Mesenchymal stem cell (in vitro differentiated cells and primary cell): Measurements from ENCODE around the gene SLC6A3.
"Not testable (repeated sequence)": the region's sequence is repeated elsewhere in the genome, so short reads cannot be mapped to it uniquely, and the experiment has no call there.

Experiments
- DNase-seq: peaks from one replicate; pipeline ENCODE4 v3.0.0-alpha.2; 2013
- H2AFZ ChIP-seq: one replicate; pipeline ENCODE4 v1.6.1; 2013; ENCODE audit warnings: low read depth, mild to moderate bottlenecking, control low read depth, inconsistent platforms, low read length, moderate library complexity
- H2AK5ac ChIP-seq: 2 replicates; pipeline ENCODE4 v1.6.1; 2013; ENCODE audit warnings: low read length, moderate library complexity, mild to moderate bottlenecking, inconsistent platforms; ENCODE audit not compliant: severe bottlenecking
- H2BK120ac ChIP-seq: one replicate; pipeline ENCODE4 v1.6.1; 2013; ENCODE audit warnings: low read depth, mild to moderate bottlenecking, inconsistent platforms, low read length, moderate library complexity
- H2BK12ac ChIP-seq, 2 experiments: one replicate each; pipeline ENCODE4 v1.6.1; 2013; ENCODE audit warnings: inconsistent platforms in 2 of 2, low read length in 2 of 2, mild to moderate bottlenecking in 2 of 2, moderate library complexity in 2 of 2, control low read depth in 1 of 2
- H2BK15ac ChIP-seq: one replicate; pipeline ENCODE4 v1.6.1; 2013; ENCODE audit warnings: mild to moderate bottlenecking, low read depth, inconsistent platforms; ENCODE audit not compliant: poor library complexity, severe bottlenecking
- H2BK5ac ChIP-seq: 2 replicates; pipeline ENCODE4 v1.6.1; 2013; ENCODE audit warnings: low read depth, mild to moderate bottlenecking, low read length, control low read depth, inconsistent platforms; ENCODE audit not compliant: poor library complexity, severe bottlenecking
- H3K14ac ChIP-seq, 2 experiments: one replicate each; pipeline ENCODE4 v1.6.1; 2013; ENCODE audit warnings: inconsistent platforms in 2 of 2, low read length in 2 of 2, control low read depth in 1 of 2, mild to moderate bottlenecking in 1 of 2, moderate library complexity in 1 of 2
- H3K18ac ChIP-seq, 2 experiments: one replicate each; pipeline ENCODE4 v1.6.1; 2013; ENCODE audit warnings: inconsistent platforms in 2 of 2, low read length in 2 of 2, control low read depth in 1 of 2, low read depth in 1 of 2, mild to moderate bottlenecking in 1 of 2
- H3K23ac ChIP-seq, 2 experiments: one replicate each; pipeline ENCODE4 v1.6.1; 2013; ENCODE audit warnings: inconsistent platforms in 2 of 2, low read length in 2 of 2, mild to moderate bottlenecking in 2 of 2, moderate library complexity in 2 of 2, control low read depth in 1 of 2
- H3K27ac ChIP-seq: 2 replicates; pipeline ENCODE4 v1.5.1; 2013; ENCODE audit warnings: mild to moderate bottlenecking, moderate library complexity, low read length, control low read depth, inconsistent platforms; ENCODE audit not compliant: poor library complexity, severe bottlenecking
- H3K27me3 ChIP-seq, 2 experiments: 2 replicates each; pipeline versions ENCODE4 v1.6.1 to v1.7.0; 2013; ENCODE audit warnings: low read length in 2 of 2, mild to moderate bottlenecking in 2 of 2, moderate library complexity in 2 of 2, control low read depth in 1 of 2, inconsistent platforms in 1 of 2; ENCODE audit not compliant: control insufficient read depth in 1 of 2, insufficient read depth in 1 of 2
- H3K36me3 ChIP-seq, 2 experiments: 2 replicates each; pipeline versions ENCODE4 v1.6.1 to v1.7.0; 2013; ENCODE audit warnings: low read length in 2 of 2, control low read depth in 1 of 2, inconsistent platforms in 1 of 2, low read depth in 1 of 2, mild to moderate bottlenecking in 1 of 2; ENCODE audit not compliant: insufficient read depth in 2 of 2, control insufficient read depth in 1 of 2
- H3K4ac ChIP-seq, 2 experiments: one replicate each; pipeline ENCODE4 v1.6.1; 2013; ENCODE audit warnings: inconsistent platforms in 2 of 2, low read length in 2 of 2, mild to moderate bottlenecking in 2 of 2, moderate library complexity in 2 of 2, control low read depth in 1 of 2, low read depth in 1 of 2
- H3K4me1 ChIP-seq: 2 replicates; pipeline ENCODE4 v1.6.1; 2013; ENCODE audit warnings: low read depth, low read length, control low read depth; ENCODE audit not compliant: control insufficient read depth, insufficient read depth
- H3K4me2 ChIP-seq: 2 replicates; pipeline ENCODE4 v1.6.1; 2013; ENCODE audit warnings: low read length, mild to moderate bottlenecking, inconsistent platforms; ENCODE audit not compliant: poor library complexity, severe bottlenecking
- H3K4me3 ChIP-seq, 2 experiments: 2 replicates each; pipeline versions ENCODE4 v1.5.1 to v1.7.0; 2013; ENCODE audit warnings: low read length in 2 of 2, mild to moderate bottlenecking in 2 of 2, control low read depth in 1 of 2, low read depth in 1 of 2; ENCODE audit not compliant: insufficient read depth in 1 of 2
- H3K79me1 ChIP-seq: replicated peaks from 2 replicates; pipeline ENCODE4 v1.6.1; 2013; ENCODE audit warnings: mild to moderate bottlenecking, control low read depth, low read length, inconsistent platforms; ENCODE audit not compliant: poor library complexity, severe bottlenecking
- H3K9ac ChIP-seq: 2 replicates; pipeline ENCODE4 v1.7.0; 2013; ENCODE audit warnings: mild to moderate bottlenecking, low read length, moderate library complexity
- H3K9me3 ChIP-seq: 2 replicates; pipeline ENCODE4 v1.7.0; 2013; ENCODE audit warnings: mild to moderate bottlenecking, low read length; ENCODE audit not compliant: control insufficient read depth
- H4K8ac ChIP-seq: one replicate; pipeline ENCODE4 v1.6.1; 2013; ENCODE audit warnings: inconsistent platforms, mild to moderate bottlenecking, low read length, moderate library complexity
- H4K91ac ChIP-seq: one replicate; pipeline ENCODE4 v1.6.1; 2013; ENCODE audit warnings: mild to moderate bottlenecking, low read length, inconsistent platforms
- WGBS: methylation state at CpG from one replicate; pipeline ENCODE4 v1.1.7; 2013; ENCODE audit warnings: mixed read lengths; 5-methylcytosine and 5-hydroxymethylcytosine counted together

The SLC6A3 gene

DNA sequence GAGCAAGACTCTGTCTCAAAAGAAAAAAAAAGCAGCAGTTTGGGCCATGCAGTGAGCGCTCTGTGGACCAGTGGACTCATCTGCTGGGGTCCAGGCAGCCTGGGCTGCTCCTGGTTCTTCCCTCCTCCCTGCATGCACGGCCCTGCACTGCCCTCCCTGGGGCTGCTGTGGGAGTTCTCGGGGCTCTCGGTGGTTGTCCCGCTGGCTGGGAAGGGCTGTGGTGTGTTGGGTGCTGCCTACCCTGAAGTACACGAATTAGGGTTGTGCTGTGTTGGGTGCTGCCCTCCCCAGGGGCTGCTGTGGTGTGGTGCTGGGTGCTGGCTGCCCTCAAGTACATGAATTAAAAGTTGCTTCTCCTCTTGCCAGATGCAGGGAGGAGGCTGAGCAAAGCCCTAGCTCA is 82.1 kb downstream of the SLC6A3 start:
- DNase-seq = no peak
- H3K27me3 ChIP-seq = peaks cover 43 to 89% of the 10 kb centered on the region in 2 experiments

DNA sequence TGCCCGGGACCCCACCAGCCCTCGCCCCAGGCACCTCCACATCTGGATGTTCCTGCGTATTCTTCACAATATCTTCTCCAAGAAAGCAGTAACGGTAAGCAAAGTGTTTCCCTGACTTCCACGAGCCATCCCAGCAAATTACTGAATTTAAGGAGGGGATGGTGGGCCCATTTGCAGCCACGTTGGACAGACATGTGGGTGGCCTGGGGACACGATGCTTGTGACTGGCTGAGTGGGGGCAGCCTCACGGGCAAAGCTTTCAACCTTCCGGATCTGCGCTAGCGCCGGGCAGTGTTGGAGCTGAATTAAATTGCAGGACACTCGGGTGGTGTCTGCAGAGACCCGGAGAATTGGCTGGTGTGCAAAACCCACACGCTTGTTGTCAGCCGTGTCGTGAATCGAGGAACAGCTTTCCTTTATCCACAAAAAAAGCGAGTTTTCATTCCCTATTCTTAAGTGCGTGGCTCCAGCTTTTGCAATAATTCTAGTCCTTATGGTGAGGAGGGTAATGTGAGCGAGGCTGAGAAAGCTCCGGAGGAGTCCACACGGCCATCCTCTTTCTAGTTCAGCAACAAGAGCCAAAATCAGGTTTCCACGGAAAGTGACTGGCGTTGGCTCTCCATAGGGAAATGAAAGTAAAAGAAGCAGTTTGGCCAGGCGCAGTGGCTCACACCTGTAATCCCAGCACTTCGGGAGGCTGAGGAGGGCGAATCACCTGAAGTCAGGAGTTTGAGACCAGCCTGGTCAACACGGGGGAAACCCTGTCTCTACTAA is 82.8 kb downstream of the SLC6A3 start:
- Histone ChIP-seq H3K4me3 (no peak overlapping the region), H3K18ac (no peak overlapping the region), H4K8ac (no peak overlapping the region), H3K27me3 (peaks cover 40 to 90% of the 10 kb centered on the region in 2 experiments), H2BK15ac (no peak overlapping the region), H3K4me2 (no peak overlapping the region), H3K27ac (no peak overlapping the region), H4K91ac (no peak overlapping the region), H3K23ac (no peak overlapping the region), H3K9me3 (no peaks in the 10 kb centered on the region), H2AFZ (no peak overlapping the region), H3K36me3 (no peaks in the 10 kb centered on the region), H3K79me1 (no peaks in the 10 kb centered on the region), H3K4ac (no peak overlapping the region), H2BK12ac (no peak overlapping the region), H2BK5ac (no peak overlapping the region), H3K14ac (no peak overlapping the region), H2BK120ac (no peak overlapping the region), H2AK5ac (no peak overlapping the region), H3K9ac (no peak overlapping the region), H3K4me1 (no peaks in the 10 kb centered on the region)
- 89% methylated on average over 25 of the region's 29 CpGs for WGBS
- no peak for DNase-seq

More for the DNA sequence above, 82.1 kb downstream of the SLC6A3 start:
- Histone ChIP-seq H3K79me1 (no peaks in the 10 kb centered on the region), H3K23ac (no peak overlapping the region), H4K8ac (no peak overlapping the region), H3K14ac (no peak overlapping the region), H3K18ac (no peak overlapping the region), H2BK12ac (no peak overlapping the region), H3K4me3 (no peak overlapping the region), H3K9ac (no peak overlapping the region), H2BK5ac (no peak overlapping the region), H3K4me1 (no peaks in the 10 kb centered on the region), H2BK15ac (no peak overlapping the region), H3K27ac (no peak overlapping the region), H2AFZ (no peak overlapping the region), H3K9me3 (no peaks in the 10 kb centered on the region), H4K91ac (no peak overlapping the region), H3K4ac (no peak overlapping the region), H2BK120ac (no peak overlapping the region), H3K36me3 (no peaks in the 10 kb centered on the region), H3K4me2 (no peak overlapping the region), H2AK5ac (no peak overlapping the region)
- 75% methylated on average over 6 of the region's 6 CpGs for WGBS

DNA sequence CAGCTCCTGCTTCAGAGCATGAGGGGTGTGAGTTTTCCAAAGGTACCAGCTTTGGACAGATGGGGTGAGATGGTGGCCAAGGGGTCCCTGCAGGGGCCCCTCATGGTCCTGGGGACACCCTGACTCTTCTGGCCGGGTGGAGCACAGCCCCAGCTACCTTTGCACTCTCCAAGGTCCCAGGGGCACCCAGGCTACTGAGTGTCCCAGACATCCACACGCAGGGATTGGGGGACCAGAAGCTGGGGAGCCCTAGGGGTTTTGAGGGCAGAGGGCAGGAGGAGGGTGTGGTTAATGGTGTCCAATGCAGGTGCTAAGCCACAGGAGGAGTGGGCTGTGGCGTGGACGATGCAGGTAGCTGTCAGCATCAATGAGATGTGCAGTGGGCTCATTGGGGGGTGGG is 84.4 kb downstream of the SLC6A3 start:
- no peak overlapping the region for H2BK15ac ChIP-seq

DNA sequence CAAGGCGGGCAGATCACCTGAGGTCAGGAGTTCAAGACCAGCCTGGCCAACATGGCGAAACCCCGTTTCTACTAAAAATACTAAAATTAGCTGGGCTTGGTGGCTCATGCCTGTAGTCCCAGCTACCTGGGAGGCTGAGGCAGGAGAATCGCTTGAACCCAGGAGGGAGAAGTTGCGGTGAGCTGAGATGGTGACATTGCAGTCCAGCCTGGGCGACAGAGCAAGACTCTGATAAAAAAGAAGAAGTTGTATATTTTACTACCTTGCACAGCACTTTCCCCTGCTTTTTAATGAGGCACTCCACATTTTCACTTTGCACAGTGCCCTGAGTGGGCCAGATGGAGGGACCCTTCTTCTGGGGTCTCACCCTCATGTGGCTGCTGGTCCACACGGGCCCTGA is 84.9 kb downstream of the SLC6A3 start:
- 73% methylated on average over 4 of the region's 7 CpGs for WGBS
- not testable (repeated sequence) for H3K4ac ChIP-seq, DNase-seq, H3K9me3 ChIP-seq, H3K36me3 ChIP-seq, H3K14ac ChIP-seq, H3K79me1 ChIP-seq, H3K18ac ChIP-seq, H3K4me3 ChIP-seq, H3K27ac ChIP-seq, H4K8ac ChIP-seq, H3K4me1 ChIP-seq, H2BK120ac ChIP-seq, H3K23ac ChIP-seq, H2BK5ac ChIP-seq, H3K9ac ChIP-seq, H4K91ac ChIP-seq, H3K4me2 ChIP-seq, H2BK15ac ChIP-seq, H2AK5ac ChIP-seq, H2AFZ ChIP-seq, H2BK12ac ChIP-seq
- peaks cover 35 to 93% of the 10 kb centered on the region in 2 experiments for H3K27me3 ChIP-seq

More for the DNA sequence above, 84.4 kb downstream of the SLC6A3 start:
- H3K9me3 ChIP-seq = no peaks in the 10 kb centered on the region
- H3K4me2 ChIP-seq = no peak overlapping the region
- no peak overlapping the region for H2AFZ ChIP-seq
- H4K8ac ChIP-seq = no peak overlapping the region
- H3K23ac ChIP-seq = no peak overlapping the region
- H2BK120ac ChIP-seq = no peak overlapping the region
- no peaks in the 10 kb centered on the region for H3K36me3 ChIP-seq
- peaks cover 34 to 93% of the 10 kb centered on the region in 2 experiments for H3K27me3 ChIP-seq
- H3K79me1 ChIP-seq = no peaks in the 10 kb centered on the region
- no peak overlapping the region for H2BK12ac ChIP-seq
- no peak overlapping the region for H3K27ac ChIP-seq
- DNase-seq = no peak
- H3K9ac ChIP-seq = no peak overlapping the region
- no peaks in the 10 kb centered on the region for H3K4me1 ChIP-seq
- no peak overlapping the region for H2BK5ac ChIP-seq
- no peak overlapping the region for H3K4me3 ChIP-seq
- H4K91ac ChIP-seq = no peak overlapping the region
- no peak overlapping the region for H3K14ac ChIP-seq
- H3K18ac ChIP-seq = no peak overlapping the region
- no peak overlapping the region for H3K4ac ChIP-seq
- no peak overlapping the region for H2AK5ac ChIP-seq
- WGBS = 75% methylated on average over 4 of the region's 4 CpGs
